Measurements from ENCODE around the gene TSPAN15. TPM values are rescaled to one million over a fixed set of nuclear protein-coding genes. Genes with fewer than 3 reads are reported as not detected.

The TSPAN15 gene
- total RNA-seq, 2 experiments from 2014 or later: 0.58 to 1.2 TPM

GRCh38 chr10:69408318-69409175 lies 42.7 kb upstream of the TSPAN15 start:
- intact Hi-C loops (cut with micrococcal nuclease): loop anchor here (5.0 kb wide), 1 partner anchor 99 kb away; no protein-coding TSS in a partner anchor
- POLR2A ChIA-PET: interaction anchor here (0.5 to 1.7 kb wide), 6 partner anchors 11 to 287 kb away, joined by 3 to 7 read pairs (median 4); no protein-coding TSS in a partner anchor
- H3K36me3 Mint-ChIP-seq (ENCODE audit: low read depth): peaks cover 4% of the 10 kb centered on the region
- no peaks in the 10 kb centered on the region for H3K27me3 Mint-ChIP-seq
- H3K27ac Mint-ChIP-seq: peak overlapping the region; percentile 80
- TF ChIP-seq CTCF (IDR thresholded peaks at IDR 0.05): peak; percentile 82
- CTCF ChIA-PET: interaction anchor here (0.6 to 4.3 kb wide), 29 partner anchors 9 to 311 kb away, joined by 3 to 37 read pairs (median 5); partner anchors contain the start of genes FAM241B and TACR2
- no peaks in the 10 kb centered on the region for H3K9me3 Mint-ChIP-seq
- peak; percentile 94 for DNase-seq
- ATAC-seq: peak; percentile 89
- peaks cover 24% of the 10 kb centered on the region for H3K4me1 Mint-ChIP-seq (ENCODE audit: low read depth)
- H3K4me3 Mint-ChIP-seq: peak overlapping the region; percentile 47

- ATAC-seq (no peak), DNase-seq (no peak)
- Mint-ChIP-seq H3K4me1 (ENCODE audit: low read depth) (peaks cover 24% of the 10 kb centered on the region), H3K9me3 (no peaks in the 10 kb centered on the region), H3K36me3 (ENCODE audit: low read depth) (peaks cover 3% of the 10 kb centered on the region), H3K4me3 (no peak overlapping the region), H3K27me3 (no peaks in the 10 kb centered on the region), H3K27ac (peak overlapping the region; percentile 80)
- intact Hi-C loops (cut with micrococcal nuclease): loop anchor here (5.0 kb wide), 1 partner anchor 98 kb away; no protein-coding TSS in a partner anchor
- no peak for TF ChIP-seq CTCF (IDR thresholded peaks at IDR 0.05)
- POLR2A ChIA-PET: no interaction called here
- CTCF ChIA-PET: interaction anchor here (1.0 to 4.3 kb wide), 9 partner anchors 11 to 236 kb away, joined by 3 to 37 read pairs (median 12); partner anchors contain the start of gene FAM241B
Measured at GRCh38 chr10:69409176-69409495, 42.1 kb upstream of the TSPAN15 start.

GRCh38 chr10:69409968-69410367 lies 41.3 kb upstream of the TSPAN15 start:
- ChIA-PET POLR2A (no interaction called here), CTCF (no interaction called here)
- intact Hi-C loops (cut with micrococcal nuclease): loop anchor here (5.0 kb wide), 1 partner anchor 97 kb away; no protein-coding TSS in a partner anchor
- DNase-seq (no peak), ATAC-seq (no peak)
- peaks cover 1% of the 10 kb centered on the region for H3K27me3 Mint-ChIP-seq
- H3K9me3 Mint-ChIP-seq: no peaks in the 10 kb centered on the region
- no peaks in the 10 kb centered on the region for H3K36me3 Mint-ChIP-seq (ENCODE audit: low read depth)
- TF ChIP-seq CTCF (IDR thresholded peaks at IDR 0.05): no peak
- peaks cover 24% of the 10 kb centered on the region for H3K4me1 Mint-ChIP-seq (ENCODE audit: low read depth)
- no peak overlapping the region for H3K27ac Mint-ChIP-seq
- no peak overlapping the region for H3K4me3 Mint-ChIP-seq

- POLR2A ChIA-PET: no interaction called here
- Mint-ChIP-seq H3K4me1 (ENCODE audit: low read depth) (peaks cover 24% of the 10 kb centered on the region), H3K36me3 (ENCODE audit: low read depth) (no peaks in the 10 kb centered on the region), H3K9me3 (no peaks in the 10 kb centered on the region), H3K4me3 (no peak overlapping the region), H3K27me3 (peaks cover 1% of the 10 kb centered on the region), H3K27ac (no peak overlapping the region)
- intact Hi-C loops (cut with micrococcal nuclease): no loop called here
- ATAC-seq (no peak), DNase-seq (no peak)
- TF ChIP-seq CTCF (IDR thresholded peaks at IDR 0.05): no peak
- CTCF ChIA-PET: interaction anchor here (1.1 kb wide), 1 partner anchor 14 kb away, joined by 3 read pairs; no protein-coding TSS in a partner anchor
Measured at GRCh38 chr10:69410487-69410886, 40.8 kb upstream of the TSPAN15 start.

GRCh38 chr10:69411476-69411875 lies 39.8 kb upstream of the TSPAN15 start:
- Mint-ChIP-seq H3K4me1 (ENCODE audit: low read depth) (peaks cover 22% of the 10 kb centered on the region), H3K27ac (no peak overlapping the region), H3K27me3 (peaks cover 1% of the 10 kb centered on the region), H3K9me3 (no peaks in the 10 kb centered on the region), H3K36me3 (ENCODE audit: low read depth) (no peaks in the 10 kb centered on the region), H3K4me3 (no peak overlapping the region)
- ChIA-PET CTCF (interaction anchor here (1.1 kb wide), 1 partner anchor 13 kb away, joined by 3 read pairs; no protein-coding TSS in a partner anchor), POLR2A (no interaction called here)
- DNase-seq (no peak), ATAC-seq (no peak)
- intact Hi-C loops (cut with micrococcal nuclease): no loop called here
- no peak for TF ChIP-seq CTCF (IDR thresholded peaks at IDR 0.05)
